Thyroid gland (tissue), 4 donors: ENCODE results near the gene ACER1.

Experiments used
- CTCF ChIP-seq, 6 experiments: fragments of 200-600 bp in 3 of 6; fragments of 450-650 bp in 3 of 6; sonication (generic) in 3 of 6; IDR thresholded peaks; one replicate each; pipeline ENCODE4 v1.5.1; 2016 to 2019; ENCODE audit warnings: antibody characterized with exemption in 6 of 6, mild to moderate bottlenecking in 2 of 6, inconsistent platforms in 1 of 6, moderate library complexity in 1 of 6
- POLR2A ChIP-seq, 2 donors: fragments of 450-650 bp; IDR thresholded peaks; one replicate each; pipeline ENCODE4 v1.6.1; 2017; ENCODE audit warnings: antibody characterized with exemption in 2 of 2, mild to moderate bottlenecking in 2 of 2, moderate library complexity in 1 of 2

GRCh38 chr19:6340493-6341201 lies 7.2 kb upstream of the ACER1 start:
- TF ChIP-seq CTCF (IDR thresholded peaks at IDR 0.05) (no peak), POLR2A (IDR thresholded peaks at IDR 0.05) (no peak)
